HG02759 (cell line): ENCODE results near the gene RUNDC1.

Experiments
- ATAC-seq: cut with Tn5 transposase; IDR thresholded peaks from one replicate; pipeline ENCODE4 v1.9.1; 2021; ENCODE audit warnings: mild to moderate bottlenecking, moderate library complexity; ENCODE audit not compliant: unreplicated experiment

The RUNDC1 gene

DNA sequence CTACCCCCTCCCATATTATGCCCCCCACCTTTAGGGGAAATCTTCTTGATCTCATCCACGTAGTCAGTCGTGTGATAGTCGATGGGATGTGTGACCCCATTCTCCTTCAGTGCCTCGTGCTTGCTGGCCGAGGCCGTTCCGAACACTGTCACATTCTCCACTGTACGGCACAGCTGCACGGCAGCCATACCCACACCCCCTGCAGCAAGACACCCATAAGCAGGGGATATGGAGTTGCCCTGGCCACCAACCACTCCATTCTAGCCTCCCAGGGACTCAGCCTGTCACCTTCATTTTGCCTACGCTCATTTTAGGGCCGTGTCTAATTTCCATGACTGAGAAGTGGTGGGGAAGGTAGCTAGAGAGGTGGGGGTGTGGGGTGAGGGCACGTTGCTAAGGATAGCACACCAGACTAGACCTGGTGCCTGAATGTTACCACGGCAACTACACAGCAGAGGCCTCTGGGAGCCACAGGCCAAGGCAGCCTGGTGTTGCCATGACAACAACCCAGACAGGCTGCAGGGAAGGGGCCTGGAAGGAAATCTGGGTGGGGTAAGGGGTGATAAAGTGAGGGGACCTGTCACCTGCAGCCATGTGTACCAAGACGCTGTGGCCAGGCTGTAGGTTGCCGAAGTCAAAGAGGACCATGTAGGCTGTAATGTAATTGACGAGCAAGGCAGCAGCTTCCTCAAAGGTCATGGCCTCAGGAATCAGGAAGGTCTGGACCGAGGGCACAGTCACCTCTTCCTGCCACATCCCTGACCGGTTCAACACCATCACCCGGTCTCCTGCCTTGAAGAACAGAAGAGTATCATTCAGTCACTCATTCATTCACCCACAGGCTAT lies 37.9 kb downstream of the RUNDC1 start:
- ATAC-seq: no peak

DNA sequence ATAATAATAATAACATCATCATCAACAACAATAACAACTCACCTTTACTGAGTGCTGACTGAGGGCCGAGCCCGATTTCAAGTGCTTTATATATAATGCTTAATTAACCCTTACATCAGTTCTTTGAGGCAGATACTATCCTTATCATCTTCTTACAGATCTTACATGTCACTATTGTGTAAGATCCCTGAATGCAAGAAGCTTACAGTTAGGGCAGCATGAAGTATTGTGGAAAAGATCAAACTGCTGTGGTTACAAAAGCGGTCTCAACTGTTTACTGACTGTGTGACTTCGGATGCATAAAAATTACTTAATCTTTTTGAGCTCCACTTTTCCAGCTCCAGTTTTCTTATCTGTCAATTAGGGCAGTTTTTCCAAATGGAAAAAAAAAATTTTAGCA lies 38.6 kb downstream of the RUNDC1 start:
- no peak for ATAC-seq

DNA sequence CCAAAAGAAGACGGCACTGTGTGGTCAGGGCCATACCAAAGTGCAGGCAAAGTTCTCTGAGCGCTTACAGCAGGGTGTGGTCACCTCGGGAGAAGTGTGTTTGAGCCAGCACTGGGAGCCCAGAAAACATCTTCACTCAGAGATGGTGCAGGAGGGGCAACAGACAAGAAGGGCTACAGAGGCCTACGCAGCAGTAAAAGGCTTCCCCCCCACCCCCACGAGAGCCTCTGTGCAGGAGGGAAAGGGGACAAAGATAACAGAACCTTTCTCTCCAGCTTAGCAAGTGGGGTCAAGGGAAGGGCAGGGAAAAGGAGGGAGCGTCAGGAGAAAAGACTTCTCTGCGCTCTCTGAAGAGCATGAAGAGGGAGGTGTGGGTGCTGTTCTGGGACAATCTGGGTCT lies 39.1 kb downstream of the RUNDC1 start:
- no peak for ATAC-seq

- ATAC-seq: no peak
These were observed 39.8 kb downstream of the RUNDC1 start for GRCh38 chr17:43020030-43020621.

GRCh38 chr17:43020789-43021740 lies 40.7 kb downstream of the RUNDC1 start:
- no peak for ATAC-seq

- ATAC-seq: no peak
These were observed 41.6 kb downstream of the RUNDC1 start, which contains the start of gene VAT1 for GRCh38 chr17:43021741-43022512. Gene VAT1 (minus strand): TSS chr17:43022385. CDS start chr17:43022322, 63 bp downstream.

DNA sequence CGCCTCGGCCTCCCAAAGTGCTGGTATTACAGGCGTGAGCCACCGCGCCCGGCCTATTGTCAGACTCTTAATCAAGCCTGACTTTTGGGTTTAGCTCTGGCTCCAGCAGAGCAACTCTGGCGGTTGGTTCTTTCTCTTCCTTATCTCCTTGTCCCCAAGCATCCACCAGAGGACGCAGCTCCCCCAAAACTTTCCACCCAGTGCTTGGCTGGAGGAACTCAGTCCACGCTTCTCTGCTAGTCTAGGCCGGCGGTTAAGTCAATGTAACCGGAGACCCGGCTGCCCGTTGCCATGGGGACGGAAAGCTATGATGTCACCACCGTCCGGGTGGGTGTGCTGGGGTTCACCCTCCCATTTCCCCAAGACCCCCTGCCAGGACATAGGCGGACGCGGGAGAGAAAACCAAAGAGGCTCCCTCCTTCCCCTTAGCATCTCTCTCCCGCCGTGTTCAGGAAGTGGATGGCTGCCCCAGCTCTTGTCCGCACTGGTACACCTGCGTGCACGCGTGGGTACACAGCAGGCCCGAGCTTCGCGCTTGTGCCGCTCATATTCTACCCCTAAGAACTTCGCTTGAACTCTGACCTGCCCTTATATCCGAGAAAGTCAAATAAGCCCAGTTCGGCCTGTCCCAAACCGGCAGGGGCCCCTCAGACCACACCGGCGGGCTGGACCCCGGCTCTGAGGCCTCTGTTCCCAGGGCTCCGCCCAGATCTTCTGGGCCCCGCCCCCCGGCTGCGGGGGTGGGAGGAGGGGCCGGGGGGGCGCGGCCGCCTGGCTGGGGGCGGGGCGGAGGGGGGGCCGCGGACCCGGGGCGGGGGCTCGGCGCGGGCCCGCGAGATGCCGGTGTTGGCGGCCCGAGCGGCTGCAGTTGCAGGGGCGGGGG lies 44.3 kb downstream of the RUNDC1 start, which contains the start of gene RND2:
RND2 (plus strand) TSS at position 825 of the 883 bp plus-strand sequence. CDS start 117 bp downstream, outside the sequence.
- ATAC-seq: no peak

GRCh38 chr17:43025290-43025657 lies 44.9 kb downstream of the RUNDC1 start:
- no peak for ATAC-seq

GRCh38 chr17:43025766-43026537 lies 45.6 kb downstream of the RUNDC1 start:
- no peak for ATAC-seq

DNA sequence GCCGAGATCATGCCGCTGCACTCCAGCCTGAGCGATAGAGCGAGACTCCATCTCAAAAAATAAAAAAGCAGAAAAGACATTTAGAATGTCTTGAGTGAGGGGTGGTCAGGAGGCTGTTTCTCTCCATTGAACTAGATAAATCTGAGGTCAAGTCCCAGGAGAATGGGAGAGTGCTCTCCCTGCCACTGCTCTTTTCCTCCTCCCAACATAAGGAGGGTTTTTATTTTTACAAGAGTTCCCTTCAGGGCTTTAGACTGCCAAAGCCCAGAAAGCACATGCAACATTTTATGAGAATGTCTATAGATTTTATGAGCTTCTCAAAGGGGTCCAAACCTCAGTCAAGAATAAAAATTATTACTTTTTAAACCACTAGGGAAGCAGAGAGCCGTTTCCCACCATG lies 46.2 kb downstream of the RUNDC1 start:
- no peak for ATAC-seq

- no peak for ATAC-seq
These were observed 47.0 kb downstream of the RUNDC1 start for GRCh38 chr17:43027091-43028032.

- no peak for ATAC-seq
These were observed 48.0 kb downstream of the RUNDC1 start for GRCh38 chr17:43028221-43028861.

GRCh38 chr17:43030137-43030767 lies 49.9 kb downstream of the RUNDC1 start:
- ATAC-seq: no peak

- ATAC-seq: no peak
These were observed 51.3 kb downstream of the RUNDC1 start for GRCh38 chr17:43031666-43032065.

GRCh38 chr17:43033948-43034881 lies 53.9 kb downstream of the RUNDC1 start:
- no peak for ATAC-seq

- no peak for ATAC-seq
These were observed 54.5 kb downstream of the RUNDC1 start for GRCh38 chr17:43034894-43035293.
